Keratinocyte (primary cell): ENCODE results near the gene CDK2AP2. TPM values are rescaled to one million over a fixed set of nuclear protein-coding genes. Genes with fewer than 3 reads are reported as not detected.
"Not testable (repeated sequence)": the region's sequence is repeated elsewhere in the genome, so short reads cannot be mapped to it uniquely, and the experiment has no call there.

Experiments
- DNase-seq: peaks from one replicate; pipeline ENCODE4 v3.0.0-alpha.2; 2011; ENCODE audit warnings: low read depth, missing footprints, low spot score
- FAIRE-seq: peaks from 2 replicates; lab custom pipeline; 2011; peaks lifted over from hg19 to GRCh38; lab: Jason Lieb, UNC
- H2AFZ ChIP-seq: 2 replicates; pipeline ENCODE4 v1.6.0; 2012; ENCODE audit warnings: low read length, control low read depth, inconsistent platforms; ENCODE audit not compliant: control insufficient read depth
- H3K27ac ChIP-seq: 2 replicates; pipeline ENCODE4 v1.5.1; 2011; ENCODE audit warnings: low read length; ENCODE audit not compliant: control insufficient read depth, insufficient read depth
- H3K27me3 ChIP-seq: 3 replicates; pipeline ENCODE4 v1.6.0; 2011; ENCODE audit warnings: low read length; ENCODE audit not compliant: control insufficient read depth, insufficient read depth; ENCODE audit errors: extremely low read depth
- H3K36me3 ChIP-seq, 2 experiments: 2 replicates in 1 of 2; 3 replicates in 1 of 2; pipeline ENCODE4 v1.5.1; 2011; ENCODE audit warnings: low read length in 2 of 2, mild to moderate bottlenecking in 1 of 2; ENCODE audit not compliant: control insufficient read depth in 2 of 2, insufficient read depth in 2 of 2; ENCODE audit errors: extremely low read depth in 1 of 2
- H3K4me1 ChIP-seq: 3 replicates; pipeline ENCODE4 v1.5.1; 2011; ENCODE audit warnings: low read length; ENCODE audit not compliant: control insufficient read depth, insufficient read depth; ENCODE audit errors: extremely low read depth
- H3K4me2 ChIP-seq: 3 replicates; pipeline ENCODE4 v1.6.0; 2011; ENCODE audit warnings: low read depth, low read length; ENCODE audit not compliant: control insufficient read depth, insufficient read depth; ENCODE audit errors: extremely low read depth
- H3K4me3 ChIP-seq, 3 experiments: fragments of 200-600 bp in 1 of 3; sonication (generic) in 1 of 3; 2 replicates in 2 of 3; 3 replicates in 1 of 3; pipeline ENCODE4 v1.5.1; 2011 to 2016; ENCODE audit warnings: low read length in 3 of 3, mild to moderate bottlenecking in 3 of 3, control low read depth in 2 of 3, inconsistent platforms in 1 of 3, low read depth in 1 of 3, mixed read lengths in 1 of 3, mixed run types in 1 of 3, moderate library complexity in 1 of 3; ENCODE audit not compliant: control insufficient read depth in 2 of 3, insufficient read depth in 2 of 3; ENCODE audit errors: extremely low read depth in 1 of 3
- H3K79me2 ChIP-seq: 2 replicates; pipeline ENCODE4 v1.6.0; 2012; ENCODE audit warnings: low read length; ENCODE audit not compliant: control insufficient read depth, insufficient read depth
- H3K9ac ChIP-seq: 3 replicates; pipeline ENCODE4 v1.6.0; 2011; ENCODE audit warnings: low read length; ENCODE audit not compliant: control insufficient read depth, insufficient read depth; ENCODE audit errors: extremely low read depth
- H3K9me1 ChIP-seq: 3 replicates; pipeline ENCODE4 v1.6.0; 2011; ENCODE audit warnings: low read length; ENCODE audit not compliant: control insufficient read depth, insufficient read depth; ENCODE audit errors: extremely low read depth
- H3K9me3 ChIP-seq: 2 replicates; pipeline ENCODE4 v1.5.1; 2012; ENCODE audit warnings: low read depth, low read length; ENCODE audit not compliant: control insufficient read depth
- H4K20me1 ChIP-seq: 3 replicates; pipeline ENCODE4 v1.6.0; 2011; ENCODE audit warnings: low read length; ENCODE audit not compliant: control insufficient read depth, insufficient read depth; ENCODE audit errors: extremely low read depth
- CTCF ChIP-seq, 3 experiments: IDR thresholded peaks in 1 of 3; conservative IDR thresholded peaks in 1 of 3; optimal IDR thresholded peaks in 1 of 3; 2 replicates in 2 of 3; 3 replicates in 1 of 3; pipeline versions ENCODE3 to v1.5.1; 2011; ENCODE audit warnings: low read length in 3 of 3, mild to moderate bottlenecking in 3 of 3, moderate library complexity in 2 of 3, control low read depth in 1 of 3, inconsistent platforms in 1 of 3; ENCODE audit not compliant: insufficient read depth in 2 of 3; ENCODE audit errors: extremely low read depth in 1 of 3
- EZH2 ChIP-seq: IDR thresholded peaks from one replicate; pipeline ENCODE4 v1.6.1; 2012; ENCODE audit warnings: inconsistent platforms, mild to moderate bottlenecking, low read length, moderate library complexity
- dilution Hi-C: fragments of 300-500 bp; cut with MboI; formaldehyde crosslinking; loops from one replicate; pipeline ENCODE4 v1.7.0; 2020; ENCODE audit warnings: low sequenced_read_pairs; ENCODE audit not compliant: extremely low pct_ligation_motif_present
- polyA plus RNA-seq, 5 experiments: library from polyadenylated mRNA; depleted of rRNA in 3 of 5; stranded (reverse) in 3 of 5; stranded (forward) in 1 of 5; unstranded in 1 of 5; fragments of >200 nt; gene quantifications; 1 replicate in 1 of 5; 2 replicates in 3 of 5; 3 replicates in 1 of 5; pipeline versions ENCODE4 v1.2.1 to v1.2.3, GENCODE V29; 2011 to 2012; ENCODE audit warnings: missing spikeins in 2 of 5, low read depth in 1 of 5, low replicate concordance in 1 of 5

The CDK2AP2 gene
- polyA plus RNA-seq, 1 donor (not counting 4 experiments of a cell fraction or from before 2014, with no cell fraction given) = 9.7 TPM

DNA sequence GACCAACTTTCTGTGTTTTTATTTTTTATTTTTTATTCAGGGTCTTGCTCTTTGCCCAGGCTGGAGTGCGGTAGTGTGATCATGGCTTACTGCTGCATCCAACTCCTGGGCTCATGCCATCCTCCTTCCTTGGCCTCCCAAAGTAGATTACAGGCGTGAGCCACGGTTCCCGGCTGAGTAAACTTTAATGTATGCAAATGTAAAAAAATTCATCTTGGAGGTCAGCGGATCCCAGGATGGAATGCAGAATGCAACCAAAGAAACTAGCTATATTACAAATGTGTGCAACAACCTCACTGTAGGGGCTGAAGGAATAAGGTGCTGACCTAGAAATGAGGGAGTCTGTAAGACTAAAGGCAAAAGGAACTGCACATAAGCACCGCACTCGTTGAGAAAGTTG lies 6.2 kb upstream of the CDK2AP2 start:
- Histone ChIP-seq H3K9ac (no peak overlapping the region), H3K79me2 (no peaks in the 10 kb centered on the region), H2AFZ (no peak overlapping the region), H3K4me3 (no peak overlapping the region), H3K27ac (no peak overlapping the region), H3K27me3 (no peaks in the 10 kb centered on the region), H4K20me1 (no peaks in the 10 kb centered on the region), H3K9me3 (no peaks in the 10 kb centered on the region), H3K4me2 (no peak overlapping the region), H3K36me3 (no peaks in the 10 kb centered on the region), H3K9me1 (no peaks in the 10 kb centered on the region), H3K4me1 (no peaks in the 10 kb centered on the region)
- TF ChIP-seq EZH2 = no peak
- TF ChIP-seq CTCF (optimal IDR thresholded peaks at IDR 0.05 in 1 of 3, IDR thresholded peaks at IDR 0.05 in 1 of 3, conservative IDR thresholded peaks at IDR 0.05 in 1 of 3; ENCODE audit: extremely low read depth in 1 of 3, insufficient read depth in 2 of 3, low read length in 3 of 3) = no peak
- FAIRE-seq (no peak), DNase-seq (no peak)
- dilution Hi-C loops = no loop called here

- H3K4me2 ChIP-seq, H4K20me1 ChIP-seq, H3K9me3 ChIP-seq, H3K79me2 ChIP-seq, dilution Hi-C loops, H3K9me1 ChIP-seq, H3K4me3 ChIP-seq, FAIRE-seq, H3K36me3 ChIP-seq, DNase-seq, H2AFZ ChIP-seq, H3K27ac ChIP-seq, H3K27me3 ChIP-seq, H3K9ac ChIP-seq: not testable (repeated sequence)
- H3K4me1 ChIP-seq = peaks cover 15% of the 10 kb centered on the region
These were observed 3.6 kb upstream of the CDK2AP2 start for GRCh38 chr11:67511558-67511957.

- TF ChIP-seq EZH2 (no peak), CTCF (optimal IDR thresholded peaks at IDR 0.05 in 1 of 3, IDR thresholded peaks at IDR 0.05 in 1 of 3, conservative IDR thresholded peaks at IDR 0.05 in 1 of 3; ENCODE audit: extremely low read depth in 1 of 3, insufficient read depth in 2 of 3, low read length in 3 of 3) (no peak)
- Histone ChIP-seq H3K36me3 (no peaks in the 10 kb centered on the region), H3K27me3 (no peaks in the 10 kb centered on the region), H3K27ac (no peak overlapping the region), H2AFZ (no peak overlapping the region), H3K4me2 (no peak overlapping the region), H3K4me1 (peaks cover 27% of the 10 kb centered on the region), H3K9ac (no peak overlapping the region), H3K79me2 (peaks cover 7% of the 10 kb centered on the region), H3K9me1 (no peaks in the 10 kb centered on the region), H3K9me3 (no peaks in the 10 kb centered on the region), H4K20me1 (no peaks in the 10 kb centered on the region), H3K4me3 (no peak overlapping the region)
- FAIRE-seq (no peak), DNase-seq (no peak)
- dilution Hi-C loops = no loop called here
These were observed 2.0 kb upstream of the CDK2AP2 start for GRCh38 chr11:67510023-67510345.
